HG03025 (cell line): Measurements from ENCODE around the gene OR4C15.

Experiments
- ATAC-seq: cut with Tn5 transposase; IDR thresholded peaks from one replicate; pipeline ENCODE4 v1.9.1; 2021; ENCODE audit warnings: mild to moderate bottlenecking, moderate library complexity; ENCODE audit not compliant: unreplicated experiment, low FRiP score

OR4C15 gene

GRCh38 chr11:55554169-55554568, at the start of gene OR4C15:
Gene OR4C15 (plus strand): TSS chr11:55554469. CDS start chr11:55554469, 0 bp downstream.
- ATAC-seq, result no peak

DNA sequence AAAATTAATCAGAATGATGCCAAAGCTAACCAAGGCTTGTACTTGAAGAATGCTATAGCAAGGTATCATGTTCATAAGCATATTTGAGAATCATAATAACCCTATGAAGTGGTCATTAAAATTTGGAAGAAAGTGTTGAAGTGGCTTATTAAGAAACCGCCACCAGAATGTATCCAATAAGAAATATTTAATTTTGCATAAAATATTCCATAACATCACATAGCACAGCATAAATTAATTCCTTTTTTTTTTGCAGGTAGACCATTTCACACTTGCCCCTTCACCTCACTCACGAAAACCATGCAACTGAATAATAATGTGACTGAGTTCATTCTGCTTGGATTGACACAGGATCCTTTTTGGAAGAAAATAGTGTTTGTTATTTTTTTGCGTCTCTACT, 17.6 kb downstream of the OR4C15 start, which contains the start of gene OR4C16:
Gene OR4C16, plus strand, starts transcription at position 301 of the 400 bp plus-strand sequence. Its CDS starts 0 bp downstream, at position 301.
- no peak for ATAC-seq

- ATAC-seq, result peak; percentile 55
Observed at GRCh38 chr11:55572548-55572947, 18.3 kb downstream of the OR4C15 start.
